ENCODE measurements around the gene SPTBN4.
"Not testable (repeated sequence)": the region's sequence is repeated elsewhere in the genome, so short reads cannot be mapped to it uniquely, and the experiment has no call there.

The SPTBN4 gene

DNA sequence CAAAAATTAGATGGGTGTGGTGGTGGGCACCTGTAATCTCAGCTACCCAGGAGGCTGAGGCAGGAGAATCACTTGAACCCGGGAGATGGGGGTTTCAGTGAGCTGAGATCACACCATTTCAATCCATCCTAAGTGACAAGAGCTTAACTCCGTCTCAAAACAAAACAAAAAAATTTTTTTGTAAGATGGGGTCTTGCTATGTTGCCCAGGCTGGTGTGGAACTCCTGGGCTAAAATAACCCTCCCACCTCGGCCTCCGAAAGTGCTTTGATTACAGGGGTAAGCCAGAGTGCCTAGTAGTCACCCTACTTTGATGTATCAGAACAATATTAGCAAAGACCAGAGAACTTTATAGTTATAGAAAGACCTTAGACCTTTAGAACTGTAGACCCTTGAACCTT, 7.9 kb downstream of the SPTBN4 start:
- Histone ChIP-seq H3K27me3 (ENCODE audit: low read length) (no peaks in the 10 kb centered on the region), H2AFZ (ENCODE audit: low read depth, low read length, severe bottlenecking) (no peak overlapping the region), H3K9me3 (ENCODE audit: insufficient read depth, low read length) (no peaks in the 10 kb centered on the region), H3F3A (ENCODE audit: insufficient read depth) (no peaks in the 10 kb centered on the region), H4K20me1 (ENCODE audit: low read depth, low read length) (no peaks in the 10 kb centered on the region), H3K4me3 (ENCODE audit: insufficient read depth, low read length, poor library complexity, severe bottlenecking) (no peak overlapping the region), H3K79me2 (ENCODE audit: insufficient read depth, low read length) (no peaks in the 10 kb centered on the region), H3K9me2 (replicated peaks; ENCODE audit: insufficient read depth, low read length) (no peaks in the 10 kb centered on the region), H3K27ac (ENCODE audit: low read depth, low read length) (no peak overlapping the region), H3K9ac (ENCODE audit: low read length) (no peak overlapping the region), H3K4me2 (ENCODE audit: low read depth, low read length, poor library complexity, severe bottlenecking) (no peak overlapping the region), H3K36me3 (ENCODE audit: low read length) (no peaks in the 10 kb centered on the region)
- TF ChIP-seq EZH2phosphoT487 (conservative IDR thresholded peaks at IDR 0.05; ENCODE audit: low read length): no peak
- TF ChIP-seq, protein P1, sequence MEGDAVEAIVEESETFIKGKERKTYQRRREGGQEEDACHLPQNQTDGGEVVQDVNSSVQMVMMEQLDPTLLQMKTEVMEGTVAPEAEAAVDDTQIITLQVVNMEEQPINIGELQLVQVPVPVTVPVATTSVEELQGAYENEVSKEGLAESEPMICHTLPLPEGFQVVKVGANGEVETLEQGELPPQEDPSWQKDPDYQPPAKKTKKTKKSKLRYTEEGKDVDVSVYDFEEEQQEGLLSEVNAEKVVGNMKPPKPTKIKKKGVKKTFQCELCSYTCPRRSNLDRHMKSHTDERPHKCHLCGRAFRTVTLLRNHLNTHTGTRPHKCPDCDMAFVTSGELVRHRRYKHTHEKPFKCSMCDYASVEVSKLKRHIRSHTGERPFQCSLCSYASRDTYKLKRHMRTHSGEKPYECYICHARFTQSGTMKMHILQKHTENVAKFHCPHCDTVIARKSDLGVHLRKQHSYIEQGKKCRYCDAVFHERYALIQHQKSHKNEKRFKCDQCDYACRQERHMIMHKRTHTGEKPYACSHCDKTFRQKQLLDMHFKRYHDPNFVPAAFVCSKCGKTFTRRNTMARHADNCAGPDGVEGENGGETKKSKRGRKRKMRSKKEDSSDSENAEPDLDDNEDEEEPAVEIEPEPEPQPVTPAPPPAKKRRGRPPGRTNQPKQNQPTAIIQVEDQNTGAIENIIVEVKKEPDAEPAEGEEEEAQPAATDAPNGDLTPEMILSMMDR (IDR thresholded peaks at IDR 0.05; ENCODE audit: insufficient read depth, low read length, poor library complexity, severe bottlenecking): no peak

DNA sequence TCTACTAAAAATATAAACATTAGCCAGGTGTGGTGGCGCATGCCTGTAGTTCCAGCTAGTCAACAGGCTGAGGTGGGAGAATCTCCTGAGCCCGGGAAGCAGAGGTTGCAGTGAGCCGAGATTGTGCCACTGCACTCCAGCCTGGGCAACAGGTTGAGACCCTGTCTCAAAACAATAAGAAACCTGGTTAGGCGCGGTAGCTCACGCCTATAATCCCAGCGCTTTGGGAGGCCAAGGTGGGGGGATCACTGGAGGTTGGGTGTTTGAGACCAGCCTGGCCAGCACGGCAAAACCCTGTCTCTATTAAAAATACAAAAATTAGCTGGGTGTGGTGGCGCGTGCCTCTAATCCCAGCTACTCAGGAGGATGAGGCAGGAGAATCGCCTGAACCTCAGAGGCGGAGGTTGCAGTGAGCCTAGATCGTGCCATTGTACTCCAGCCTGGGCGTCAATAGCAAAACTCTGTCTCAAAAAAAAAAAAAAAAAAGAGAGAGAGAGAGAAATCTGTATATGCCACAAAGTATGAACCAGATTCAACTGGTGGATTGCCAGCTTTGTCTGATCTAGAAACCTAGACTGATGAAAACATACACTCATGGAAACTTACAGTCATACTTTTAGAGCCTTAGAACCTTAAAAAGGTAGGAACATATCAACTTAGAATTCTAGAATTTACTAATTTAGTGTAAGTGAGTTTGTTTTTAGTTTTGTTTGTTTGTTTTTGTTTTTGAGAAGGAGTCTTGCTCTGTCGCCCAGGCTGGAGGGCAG, 9.3 kb downstream of the SPTBN4 start:
- not testable (repeated sequence) for H3K9me3 ChIP-seq (ENCODE audit: insufficient read depth, low read length); H3K4me3 ChIP-seq (ENCODE audit: insufficient read depth, low read length, poor library complexity, severe bottlenecking); H3F3A ChIP-seq (ENCODE audit: insufficient read depth); H3K27me3 ChIP-seq (ENCODE audit: low read length); H3K9me2 ChIP-seq (replicated peaks; ENCODE audit: insufficient read depth, low read length); H3K4me2 ChIP-seq (ENCODE audit: low read depth, low read length, poor library complexity, severe bottlenecking); H3K36me3 ChIP-seq (ENCODE audit: low read length); H3K9ac ChIP-seq (ENCODE audit: low read length); H3K27ac ChIP-seq (ENCODE audit: low read depth, low read length); H4K20me1 ChIP-seq (ENCODE audit: low read depth, low read length); H2AFZ ChIP-seq (ENCODE audit: low read depth, low read length, severe bottlenecking); H3K79me2 ChIP-seq (ENCODE audit: insufficient read depth, low read length)

DNA sequence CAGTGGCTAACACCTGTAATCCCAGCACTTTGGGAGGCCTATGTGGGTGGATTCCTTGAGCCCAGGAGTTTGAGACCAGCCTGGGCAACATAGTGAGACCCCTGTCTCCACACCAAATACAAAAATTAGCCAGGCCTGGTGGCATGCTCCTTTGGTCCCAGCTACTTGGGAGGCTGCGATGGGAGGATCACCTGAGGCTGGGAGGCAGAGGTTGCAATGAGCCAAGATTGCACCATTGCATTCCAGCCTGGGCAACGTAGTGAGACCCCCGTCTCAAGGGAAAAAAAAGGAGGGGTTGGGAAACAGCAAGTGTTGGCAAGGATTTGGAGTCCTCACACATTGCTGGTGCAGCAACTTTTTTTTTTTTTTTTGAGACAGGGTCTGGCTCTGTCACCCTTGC, 19.2 kb downstream of the SPTBN4 start:
- H2AFZ ChIP-seq (ENCODE audit: low read depth, low read length, severe bottlenecking): no peak overlapping the region
- H3K4me2 ChIP-seq (ENCODE audit: low read depth, low read length, poor library complexity, severe bottlenecking): no peak overlapping the region
- no peak overlapping the region for H3K9ac ChIP-seq (ENCODE audit: low read length)
- H3K9me3 ChIP-seq (ENCODE audit: insufficient read depth, low read length): no peaks in the 10 kb centered on the region
- no peak overlapping the region for H3K27ac ChIP-seq (ENCODE audit: low read depth, low read length)
- H3K9me2 ChIP-seq (replicated peaks; ENCODE audit: insufficient read depth, low read length): no peaks in the 10 kb centered on the region
- H3F3A ChIP-seq (ENCODE audit: insufficient read depth): no peaks in the 10 kb centered on the region
- no peaks in the 10 kb centered on the region for H4K20me1 ChIP-seq (ENCODE audit: low read depth, low read length)
- H3K4me3 ChIP-seq (ENCODE audit: insufficient read depth, low read length, poor library complexity, severe bottlenecking): no peak overlapping the region
- H3K36me3 ChIP-seq (ENCODE audit: low read length): no peaks in the 10 kb centered on the region
- TF ChIP-seq, protein P1 (IDR thresholded peaks at IDR 0.05; ENCODE audit: insufficient read depth, low read length, poor library complexity, severe bottlenecking): no peak
- no peak for TF ChIP-seq EZH2phosphoT487 (conservative IDR thresholded peaks at IDR 0.05; ENCODE audit: low read length)
- H3K79me2 ChIP-seq (ENCODE audit: insufficient read depth, low read length): no peaks in the 10 kb centered on the region
- no peaks in the 10 kb centered on the region for H3K27me3 ChIP-seq (ENCODE audit: low read length)

DNA sequence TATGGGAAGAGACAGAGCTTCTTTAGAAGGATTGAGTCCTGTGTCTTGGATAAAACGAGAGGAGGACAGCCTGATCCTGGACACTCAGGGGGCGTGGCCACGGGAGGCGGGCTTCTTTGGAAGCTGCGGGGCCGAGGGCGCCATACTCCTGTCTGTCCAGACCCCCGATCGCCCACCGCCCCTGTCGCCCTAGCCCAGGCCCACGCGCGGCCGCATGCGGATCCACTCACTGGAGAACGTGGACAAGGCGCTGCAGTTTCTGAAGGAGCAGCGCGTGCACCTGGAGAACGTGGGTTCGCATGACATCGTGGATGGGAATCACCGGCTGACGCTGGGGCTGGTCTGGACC, 23.1 kb downstream of the SPTBN4 start:
- H3K9me2 ChIP-seq (replicated peaks; ENCODE audit: insufficient read depth, low read length): no peaks in the 10 kb centered on the region
- no peak overlapping the region for H2AFZ ChIP-seq (ENCODE audit: low read depth, low read length, severe bottlenecking)
- TF ChIP-seq, protein P1 (IDR thresholded peaks at IDR 0.05; ENCODE audit: insufficient read depth, low read length, poor library complexity, severe bottlenecking): no peak
- no peak for TF ChIP-seq EZH2phosphoT487 (conservative IDR thresholded peaks at IDR 0.05; ENCODE audit: low read length)
- no peaks in the 10 kb centered on the region for H3K27me3 ChIP-seq (ENCODE audit: low read length)
- H3K9me3 ChIP-seq (ENCODE audit: insufficient read depth, low read length): no peaks in the 10 kb centered on the region
- no peaks in the 10 kb centered on the region for H3F3A ChIP-seq (ENCODE audit: insufficient read depth)
- H4K20me1 ChIP-seq (ENCODE audit: low read depth, low read length): no peaks in the 10 kb centered on the region
- no peak overlapping the region for H3K9ac ChIP-seq (ENCODE audit: low read length)
- H3K4me3 ChIP-seq (ENCODE audit: insufficient read depth, low read length, poor library complexity, severe bottlenecking): no peak overlapping the region
- H3K27ac ChIP-seq (ENCODE audit: low read depth, low read length): no peak overlapping the region
- H3K79me2 ChIP-seq (ENCODE audit: insufficient read depth, low read length): no peaks in the 10 kb centered on the region
- H3K36me3 ChIP-seq (ENCODE audit: low read length): no peaks in the 10 kb centered on the region
- no peak overlapping the region for H3K4me2 ChIP-seq (ENCODE audit: low read depth, low read length, poor library complexity, severe bottlenecking)

Measured in SU-DHL-6 (cell line).